Bronchus fibroblast of lung (primary cell): ENCODE measurements around the gene SLC24A3. TPM values are rescaled to one million over a fixed set of nuclear protein-coding genes. Genes with fewer than 3 reads are reported as not detected.

Experiments
- total RNA-seq: library from RNA; depleted of rRNA; stranded (reverse); fragments of >200 nt; gene quantifications from 2 replicates; pipeline ENCODE4 v1.2.3, GENCODE V29; 2015

Gene SLC24A3
- total RNA-seq, result under 0.01 TPM in 1 of 2 replicates, not detected in the other

DNA sequence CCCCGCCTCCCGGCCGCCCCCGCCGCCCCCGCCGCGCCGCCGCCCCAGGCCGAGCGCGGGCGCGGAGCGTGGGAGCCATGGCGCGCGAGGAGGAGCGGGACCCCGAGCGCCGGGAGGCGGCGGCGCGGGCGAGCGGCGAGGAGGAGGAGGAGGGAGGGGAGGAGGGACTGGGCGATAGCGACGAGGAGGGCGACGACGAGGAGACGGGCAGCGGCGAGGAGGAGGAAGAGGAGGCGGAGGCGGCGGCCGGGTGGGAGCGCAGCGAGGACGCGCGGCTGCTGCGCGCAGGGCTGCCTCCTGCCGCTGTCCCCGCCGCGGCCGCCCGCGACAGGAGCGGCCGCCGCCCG lies at the start of gene SLC24A3:
TSS of gene SLC24A3 (plus strand) at position 174 of the 347 bp plus-strand sequence.

DNA sequence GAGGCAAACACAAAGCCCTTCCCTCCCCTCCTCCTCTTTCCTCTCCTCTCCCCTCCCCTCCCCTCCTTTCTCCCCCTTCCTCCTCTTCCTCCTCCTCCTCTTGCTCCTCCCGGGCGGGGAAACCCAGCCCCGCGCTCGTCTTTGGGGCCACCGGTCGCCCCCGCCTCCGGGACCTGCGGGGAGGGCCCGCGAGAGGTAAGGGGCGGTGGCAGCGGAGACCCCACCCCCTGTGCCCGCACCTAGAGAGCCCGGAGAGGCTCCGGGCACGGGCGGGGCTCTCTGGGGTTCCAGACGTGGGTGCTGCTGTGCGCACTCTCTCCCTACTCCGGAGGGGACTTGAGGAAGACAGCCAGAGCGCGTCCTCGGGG lies 545.7 kb downstream of the SLC24A3 start, which contains the start of gene RIN2:
TSS of gene RIN2 (plus strand) at position 126 of the 368 bp plus-strand sequence. CDS start 131,344 bp downstream, outside the sequence.

